MCF 10A (cell line): ENCODE data around the gene GASK1A. TPM values are rescaled to one million over a fixed set of nuclear protein-coding genes. Genes with fewer than 3 reads are reported as not detected.

ENCODE experiments used
- BruUV-seq: library from RNA; stranded (reverse); fragments of 400-500 nt; replicated peaks from 2 replicates; lab custom pipeline; 2021; lab: Mats Ljungman, UMichigan
- CTCF ChIA-PET: fragments of 300-600 bp; sonication (Branson Sonifier 250); formaldehyde crosslinking; extraction: SDS; loops from one replicate; lab custom pipeline; 2021; ENCODE audit warnings: antibody characterized with exemption, inconsistent platforms; lab: Yijun Ruan, JAX
- POLR2A ChIA-PET: fragments of 300-600, 350-650 bp; sonication (Branson Sonifier 250); formaldehyde crosslinking; extraction: SDS; loops from one replicate; lab custom pipeline; 2020; ENCODE audit warnings: antibody characterized with exemption, inconsistent platforms; lab: Yijun Ruan, JAX
- DNase-seq: peaks from one replicate; pipeline ENCODE4 v3.0.0-alpha.2; 2018; ENCODE audit not compliant: unreplicated experiment
- H3K27ac Mint-ChIP-seq: one replicate; pipeline ENCODE4 v1.8.0; 2022; ENCODE audit warnings: mild to moderate bottlenecking, low read depth, mixed read lengths; ENCODE audit not compliant: unreplicated experiment
- H3K27me3 Mint-ChIP-seq: one replicate; pipeline ENCODE4 v1.8.0; 2022; ENCODE audit warnings: mixed read lengths; ENCODE audit not compliant: insufficient read depth, unreplicated experiment
- H3K36me3 Mint-ChIP-seq: one replicate; pipeline ENCODE4 v1.8.0; 2022; ENCODE audit warnings: mild to moderate bottlenecking, moderate library complexity, mixed read lengths; ENCODE audit not compliant: insufficient read depth, unreplicated experiment
- H3K4me1 Mint-ChIP-seq: one replicate; pipeline ENCODE4 v1.8.0; 2022; ENCODE audit warnings: mixed read lengths; ENCODE audit not compliant: insufficient read depth, unreplicated experiment
- H3K4me3 Mint-ChIP-seq: one replicate; pipeline ENCODE4 v1.8.0; 2022; ENCODE audit warnings: mild to moderate bottlenecking, moderate library complexity, mixed read lengths; ENCODE audit not compliant: unreplicated experiment
- H3K9me3 Mint-ChIP-seq: one replicate; pipeline ENCODE4 v1.8.0; 2022; ENCODE audit warnings: mixed read lengths; ENCODE audit not compliant: unreplicated experiment
- CTCF ChIP-seq: fragments of 200-600 bp; IDR thresholded peaks from one replicate; pipeline ENCODE4 v1.8.0; 2022; ENCODE audit warnings: antibody characterized with exemption, mild to moderate bottlenecking; ENCODE audit not compliant: unreplicated experiment
- intact Hi-C: fragments of 100-400 bp; cut with micrococcal nuclease; formaldehyde crosslinking; loops from 2 replicates; pipeline ENCODE4 v1.14.1; 2022
- total RNA-seq: library from RNA; stranded (reverse); gene quantifications from 2 replicates; pipeline ENCODE4 v1.2.3, GENCODE V29; 2022

The GASK1A gene
- total RNA-seq, 1 experiment from 2014 or later, result not detected

- CTCF ChIA-PET, result interaction anchor here (0.5 to 0.6 kb wide), 2 partner anchors 115 to 1501 kb away, joined by 4 to 5 read pairs; no protein-coding TSS in a partner anchor
- no peak for TF ChIP-seq CTCF
- intact Hi-C loops, result no loop called here
- no TSS peak for BruUV-seq
- H3K9me3 Mint-ChIP-seq, result no peaks in the 10 kb centered on the region
- POLR2A ChIA-PET, result no interaction called here
- H3K4me3 Mint-ChIP-seq, result no peak overlapping the region
- H3K36me3 Mint-ChIP-seq, result no peaks in the 10 kb centered on the region
- H3K27me3 Mint-ChIP-seq, result no peaks in the 10 kb centered on the region
- no peaks in the 10 kb centered on the region for H3K4me1 Mint-ChIP-seq
- no peak for DNase-seq
- H3K27ac Mint-ChIP-seq, result no peak overlapping the region
These were observed 44.0 kb downstream of the GASK1A start for GRCh38 chr3:43023066-43023465.

GRCh38 chr3:43023746-43024145 is 44.6 kb downstream of the GASK1A start:
- intact Hi-C loops, result no loop called here
- DNase-seq, result no peak
- ChIA-PET CTCF (interaction anchor here (0.6 kb wide), 1 partner anchor 114 kb away, joined by 4 read pairs; no protein-coding TSS in a partner anchor), POLR2A (interaction anchor here (0.6 kb wide), 1 partner anchor 1037 kb away, joined by 3 read pairs; no protein-coding TSS in a partner anchor)
- no peaks in the 10 kb centered on the region for H3K36me3 Mint-ChIP-seq
- peaks cover 4% of the 10 kb centered on the region for H3K4me1 Mint-ChIP-seq
- no peak for TF ChIP-seq CTCF
- H3K27ac Mint-ChIP-seq, result no peak overlapping the region
- no TSS peak for BruUV-seq
- H3K27me3 Mint-ChIP-seq, result no peaks in the 10 kb centered on the region
- H3K9me3 Mint-ChIP-seq, result no peaks in the 10 kb centered on the region
- no peak overlapping the region for H3K4me3 Mint-ChIP-seq

GRCh38 chr3:43024181-43024885 is 45.2 kb downstream of the GASK1A start:
- ChIA-PET POLR2A (interaction anchor here (0.6 kb wide), 1 partner anchor 1037 kb away, joined by 3 read pairs; no protein-coding TSS in a partner anchor), CTCF (no interaction called here)
- no peak for DNase-seq
- no TSS peak for BruUV-seq
- no peak for TF ChIP-seq CTCF
- Mint-ChIP-seq H3K9me3 (no peaks in the 10 kb centered on the region), H3K36me3 (no peaks in the 10 kb centered on the region), H3K4me3 (no peak overlapping the region), H3K27me3 (no peaks in the 10 kb centered on the region), H3K4me1 (peaks cover 4% of the 10 kb centered on the region), H3K27ac (no peak overlapping the region)
- intact Hi-C loops, result no loop called here

- POLR2A ChIA-PET, result no interaction called here
- Mint-ChIP-seq H3K27ac (no peak overlapping the region), H3K4me3 (no peak overlapping the region), H3K4me1 (peaks cover 4% of the 10 kb centered on the region), H3K27me3 (no peaks in the 10 kb centered on the region), H3K9me3 (no peaks in the 10 kb centered on the region), H3K36me3 (no peaks in the 10 kb centered on the region)
- TF ChIP-seq CTCF, result no peak
- no TSS peak for BruUV-seq
- intact Hi-C loops, result no loop called here
- CTCF ChIA-PET, result interaction anchor here (0.7 kb wide), 1 partner anchor 1213 kb away, joined by 3 read pairs; no protein-coding TSS in a partner anchor
- DNase-seq, result no peak
These were observed 46.3 kb downstream of the GASK1A start for GRCh38 chr3:43025423-43025822.
